Liver (tissue), 9 donors: ENCODE results near the gene TTC9C. TPM values are rescaled to one million over a fixed set of nuclear protein-coding genes. Genes with fewer than 3 reads are reported as not detected.
A peak's percentile ranks its signal among the peaks of the same experiment; 100 is the strongest.

Source experiments
- DNase-seq: peaks from one replicate; pipeline ENCODE4 v3.0.0-alpha.2; 2017; ENCODE audit warnings: low spot score
- H3K27ac ChIP-seq, 2 donors: one replicate each; pipeline ENCODE4 v1.7.0; 2013; ENCODE audit warnings: inconsistent platforms in 2 of 2, low read length in 2 of 2, control low read depth in 1 of 2, low read depth in 1 of 2, mild to moderate bottlenecking in 1 of 2
- H3K27me3 ChIP-seq, 4 donors: one replicate each; pipeline versions ENCODE4 v1.6.1 to v1.7.0; 2013; ENCODE audit warnings: low read length in 3 of 4, inconsistent platforms in 1 of 4, mild to moderate bottlenecking in 1 of 4, moderate library complexity in 1 of 4; ENCODE audit not compliant: control insufficient read depth in 4 of 4, insufficient read depth in 4 of 4
- H3K36me3 ChIP-seq, 4 donors: one replicate each; pipeline versions ENCODE4 v1.6.1 to v1.7.0; 2013; ENCODE audit warnings: low read length in 3 of 4, mild to moderate bottlenecking in 3 of 4, low read depth in 1 of 4, moderate library complexity in 1 of 4; ENCODE audit not compliant: control insufficient read depth in 4 of 4, insufficient read depth in 3 of 4
- H3K4me1 ChIP-seq, 4 donors: one replicate each; pipeline versions ENCODE4 v1.6.1 to v1.7.0; 2013; ENCODE audit warnings: low read length in 3 of 4, mild to moderate bottlenecking in 3 of 4, moderate library complexity in 1 of 4; ENCODE audit not compliant: control insufficient read depth in 4 of 4, insufficient read depth in 4 of 4
- H3K4me3 ChIP-seq, 3 donors: one replicate each; pipeline versions ENCODE4 v1.6.1 to v1.7.0; 2013; ENCODE audit warnings: low read length in 3 of 3, control low read depth in 1 of 3, low read depth in 1 of 3, mild to moderate bottlenecking in 1 of 3
- H3K9ac ChIP-seq, 2 donors: one replicate each; pipeline ENCODE4 v1.7.0; 2013; ENCODE audit warnings: low read length in 2 of 2, mild to moderate bottlenecking in 2 of 2, moderate library complexity in 2 of 2, control low read depth in 1 of 2, low read depth in 1 of 2
- H3K9me3 ChIP-seq, 4 donors: one replicate each; pipeline versions ENCODE4 v1.6.1 to v1.7.0; 2013; ENCODE audit warnings: low read length in 3 of 4; ENCODE audit not compliant: control insufficient read depth in 4 of 4
- ATF3 ChIP-seq: IDR thresholded peaks from 2 replicates; pipeline ENCODE4 v1.6.1; 2016; ENCODE audit warnings: antibody characterized with exemption
- CTCF ChIP-seq: fragments of 150-350 bp; IDR thresholded peaks from 2 replicates; pipeline ENCODE4 v1.5.1; 2017; ENCODE audit warnings: improper control_type of control experiment, low read depth, low read length; ENCODE audit not compliant: missing input control
- EGR1 ChIP-seq, 2 donors: IDR thresholded peaks; 2 replicates each; pipeline ENCODE4 v1.6.1; 2016 to 2018; ENCODE audit warnings: antibody characterized with exemption in 2 of 2, low read depth in 2 of 2
- FOXA1 ChIP-seq: IDR thresholded peaks from 2 replicates; pipeline ENCODE4 v1.6.1; 2016; ENCODE audit warnings: antibody characterized with exemption
- FOXA2 ChIP-seq: IDR thresholded peaks from 2 replicates; pipeline ENCODE4 v1.6.1; 2016; ENCODE audit warnings: antibody characterized with exemption
- GABPA ChIP-seq, 2 donors: IDR thresholded peaks in 1 of 2; conservative IDR thresholded peaks in 1 of 2; 2 replicates each; pipeline ENCODE4 v1.6.1; 2016; ENCODE audit warnings: antibody characterized with exemption in 2 of 2, mild to moderate bottlenecking in 1 of 2, moderate library complexity in 1 of 2
- HNF4A ChIP-seq, 2 donors: conservative IDR thresholded peaks; 2 replicates each; pipeline ENCODE4 v1.6.1; 2016; ENCODE audit warnings: antibody characterized with exemption in 2 of 2, mild to moderate bottlenecking in 2 of 2
- HNF4G ChIP-seq: IDR thresholded peaks from 2 replicates; pipeline ENCODE4 v1.6.1; 2016; ENCODE audit warnings: antibody characterized with exemption
- JUND ChIP-seq, 2 donors: IDR thresholded peaks; 2 replicates each; pipeline ENCODE4 v1.6.1; 2016; ENCODE audit warnings: antibody characterized with exemption in 2 of 2
- MAX ChIP-seq: IDR thresholded peaks from 2 replicates; pipeline ENCODE4 v1.6.1; 2016; ENCODE audit warnings: antibody characterized with exemption
- NR2F2 ChIP-seq: IDR thresholded peaks from 2 replicates; pipeline ENCODE4 v1.6.1; 2016; ENCODE audit warnings: antibody characterized with exemption
- RAD21 ChIP-seq, 2 donors: IDR thresholded peaks; 2 replicates each; pipeline ENCODE4 v1.6.1; 2016; ENCODE audit warnings: antibody characterized with exemption in 2 of 2, mild to moderate bottlenecking in 2 of 2
- REST ChIP-seq: IDR thresholded peaks from 2 replicates; pipeline ENCODE4 v1.6.1; 2016; ENCODE audit warnings: antibody characterized with exemption, mild to moderate bottlenecking
- RXRA ChIP-seq, 2 donors: IDR thresholded peaks; 2 replicates each; pipeline ENCODE4 v1.6.1; 2017 to 2018; ENCODE audit warnings: antibody characterized with exemption in 2 of 2, mild to moderate bottlenecking in 1 of 2
- SP1 ChIP-seq: IDR thresholded peaks from 2 replicates; pipeline ENCODE4 v1.6.1; 2018; ENCODE audit warnings: antibody characterized with exemption, mild to moderate bottlenecking
- TAF1 ChIP-seq: conservative IDR thresholded peaks from 2 replicates; pipeline ENCODE4 v1.6.1; 2016; ENCODE audit warnings: antibody characterized with exemption, mild to moderate bottlenecking
- YY1 ChIP-seq: IDR thresholded peaks from 2 replicates; pipeline ENCODE4 v1.6.1; 2016; ENCODE audit warnings: antibody characterized with exemption, mild to moderate bottlenecking
- ZBTB33 ChIP-seq: IDR thresholded peaks from 2 replicates; pipeline ENCODE4 v1.6.1; 2016; ENCODE audit warnings: antibody characterized with exemption
- WGBS: extraction: QIAGEN DNeasy Blood & Tissue Kit; methylation state at CpG from one replicate; pipeline ENCODE4 v1.1.7; 2013; 5-methylcytosine and 5-hydroxymethylcytosine counted together
- polyA plus RNA-seq, 2 donors: library from polyadenylated mRNA; stranded (reverse) in 1 of 2; unstranded in 1 of 2; fragments of 200-250 nt in 1 of 2; fragments of >200 nt in 1 of 2; fragmentation: Nextera tagmentation in 1 of 2; extraction: Ambion mirVana in 1 of 2; gene quantifications; one replicate each; pipeline versions ENCODE4 v1.2.1 to v1.2.3, GENCODE V29; 2013 to 2015
- total RNA-seq, 2 donors: library from RNA; depleted of rRNA; stranded (reverse); fragments of >200 nt; gene quantifications; one replicate each; pipeline ENCODE4 v1.2.3, GENCODE V29; 2014
- donor health status: healthy.
- donor health status: healthy.
- donor health status: healthy.
- donor health status: healthy.
- donor health status: healthy.

The TTC9C gene
- total and polyA plus RNA-seq, 4 donors: 10.0 to 16.1 (median 13.0) TPM

GRCh38 chr11:62770778-62771143 lies 42.5 kb downstream of the TTC9C start:
- H3K9me3 ChIP-seq: no peaks in the 10 kb centered on the region
- TF ChIP-seq HNF4A (conservative IDR thresholded peaks at IDR 0.05) (no peak), GABPA (IDR thresholded peaks at IDR 0.05 in 1 of 2, conservative IDR thresholded peaks at IDR 0.05 in 1 of 2) (peak in 1 of 2 donors; percentile 41), JUND (IDR thresholded peaks at IDR 0.05) (no peak), RXRA (IDR thresholded peaks at IDR 0.05) (no peak), RAD21 (IDR thresholded peaks at IDR 0.05) (no peak), CTCF (no peak)
- peaks cover 4 to 23% (median 17%) of the 10 kb centered on the region in 4 donors for H3K4me1 ChIP-seq
- peak overlapping the region; percentile 35 to 57 for H3K9ac ChIP-seq
- peak overlapping the region; percentile 66 to 70 (median 68) for H3K4me3 ChIP-seq
- H3K27me3 ChIP-seq: no peaks in the 10 kb centered on the region
- WGBS: under 1% methylated on average over 18 of the region's 18 CpGs
- DNase-seq: peak; percentile 51
- H3K36me3 ChIP-seq: peaks cover 2 to 23% (median 11%) of the 10 kb centered on the region in 4 donors
- H3K27ac ChIP-seq: peak overlapping the region; percentile 94

- Histone ChIP-seq H3K9ac (peak within 1 kb of the TSS; percentile 57 to 62), H3K4me3 (peak within 1 kb of the TSS; percentile 66 to 70 (median 68)), H3K27ac (peak within 1 kb of the TSS; percentile 94), H3K9me3 (no peaks in the 10 kb centered on the region), H3K27me3 (no peaks in the 10 kb centered on the region), H3K4me1 (peaks cover 4 to 23% (median 17%) of the 10 kb centered on the region in 4 donors), H3K36me3 (peaks cover 2 to 24% (median 13%) of the 10 kb centered on the region in 4 donors)
- peak; percentile 93 for DNase-seq
- TF ChIP-seq CTCF: no peak
- TF ChIP-seq REST: no peak
- peak; percentile 59 to 71 for TF ChIP-seq EGR1 (IDR thresholded peaks at IDR 0.05; ENCODE audit: low read depth in 2 of 2)
- peak; percentile 56 for TF ChIP-seq MAX
- TF ChIP-seq TAF1: no peak
- peak in 1 of 2 donors; percentile 23 for TF ChIP-seq JUND (IDR thresholded peaks at IDR 0.05)
- TF ChIP-seq SP1: peak; percentile 88
- TF ChIP-seq ATF3: no peak
- peak; percentile 77 to 90 for TF ChIP-seq RXRA (IDR thresholded peaks at IDR 0.05)
- TF ChIP-seq FOXA2: no peak
- TF ChIP-seq GABPA (IDR thresholded peaks at IDR 0.05 in 1 of 2, conservative IDR thresholded peaks at IDR 0.05 in 1 of 2): peak; percentile 22 to 80
- TF ChIP-seq NR2F2: peak; percentile 92
- TF ChIP-seq HNF4A (conservative IDR thresholded peaks at IDR 0.05): peak; percentile 44 to 59
- TF ChIP-seq YY1: peak; percentile 54
- no peak for TF ChIP-seq RAD21 (IDR thresholded peaks at IDR 0.05)
- TF ChIP-seq ZBTB33: no peak
- TF ChIP-seq FOXA1: no peak
- no peak for TF ChIP-seq HNF4G
- WGBS: 2% methylated on average over 60 of the region's 60 CpGs
These were observed 43.1 kb downstream of the TTC9C start, which contains the start of gene TAF6L for GRCh38 chr11:62771144-62772021. TAF6L (plus strand) TSS chr11:62771396; CDS start chr11:62775784, 4,388 bp downstream.
